Mucosa of stomach (tissue), 1 donor: ENCODE results near the gene RCBTB2.
"Not testable (repeated sequence)": the region's sequence is repeated elsewhere in the genome, so short reads cannot be mapped to it uniquely, and the experiment has no call there.

Experiments
- H3K27me3 ChIP-seq: one replicate; pipeline ENCODE4 v1.7.0; 2013; ENCODE audit warnings: mild to moderate bottlenecking, low read length; ENCODE audit not compliant: control insufficient read depth, insufficient read depth
- H3K36me3 ChIP-seq: one replicate; pipeline ENCODE4 v1.7.0; 2013; ENCODE audit warnings: low read length; ENCODE audit not compliant: control insufficient read depth, insufficient read depth
- H3K4me1 ChIP-seq: one replicate; pipeline ENCODE4 v1.7.0; 2013; ENCODE audit warnings: mild to moderate bottlenecking, low read length; ENCODE audit not compliant: control insufficient read depth, insufficient read depth
- H3K4me3 ChIP-seq: one replicate; pipeline ENCODE4 v1.7.0; 2013; ENCODE audit warnings: low read length
- H3K9ac ChIP-seq: one replicate; pipeline ENCODE4 v1.7.0; 2013; ENCODE audit warnings: mild to moderate bottlenecking, low read length, moderate library complexity
- H3K9me3 ChIP-seq: one replicate; pipeline ENCODE4 v1.7.0; 2013; ENCODE audit warnings: mild to moderate bottlenecking, low read length, moderate library complexity; ENCODE audit not compliant: control insufficient read depth
- donor health status: Pancreatic carcinoma.

The RCBTB2 gene

DNA sequence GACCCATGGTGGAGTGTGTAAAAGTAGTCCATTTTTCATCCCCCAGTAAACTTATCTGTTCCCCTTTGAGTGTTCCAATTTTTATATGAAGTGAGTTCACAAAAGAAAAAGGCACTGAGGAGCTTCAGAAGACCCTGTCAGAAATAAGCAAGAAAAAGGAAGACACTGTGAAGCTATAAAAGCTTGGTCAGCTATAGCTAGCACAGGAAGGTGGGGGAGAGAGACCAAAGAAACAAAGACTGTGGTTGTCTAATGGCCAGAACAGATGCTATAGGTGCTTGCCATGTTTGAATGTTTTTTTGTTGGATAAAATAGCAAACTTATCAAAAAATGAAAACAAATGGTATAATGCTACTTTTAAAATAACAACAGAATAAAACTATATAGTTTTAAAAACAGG is 46.5 kb downstream of the RCBTB2 start:
- Histone ChIP-seq H3K4me3 (no peak overlapping the region), H3K9ac (no peak overlapping the region), H3K4me1 (peaks cover 12% of the 10 kb centered on the region), H3K9me3 (no peaks in the 10 kb centered on the region), H3K36me3 (no peaks in the 10 kb centered on the region), H3K27me3 (no peaks in the 10 kb centered on the region)

DNA sequence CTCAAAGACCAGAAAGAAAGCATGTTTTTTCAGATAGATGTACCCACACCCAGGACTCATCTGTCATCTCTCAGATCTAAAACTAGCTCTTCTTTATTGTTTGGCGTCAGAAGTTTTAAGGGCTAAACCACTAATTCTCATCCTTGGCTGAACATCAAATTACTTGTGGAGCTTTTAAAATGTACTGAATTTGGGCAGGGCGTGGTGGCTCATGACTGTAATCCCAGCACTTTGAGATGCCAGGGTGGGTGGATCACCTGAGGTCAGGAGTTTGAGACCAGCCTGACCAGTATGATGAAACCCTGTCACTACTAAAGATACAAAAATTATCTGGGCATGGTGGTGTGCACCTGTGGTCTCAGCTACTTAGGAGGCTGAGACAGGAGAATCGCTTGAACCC is 47.4 kb downstream of the RCBTB2 start:
- Histone ChIP-seq H3K4me1 (peaks cover 12% of the 10 kb centered on the region), H3K4me3 (no peak overlapping the region), H3K36me3 (no peaks in the 10 kb centered on the region), H3K9me3 (no peaks in the 10 kb centered on the region), H3K27me3 (no peaks in the 10 kb centered on the region), H3K9ac (no peak overlapping the region)

DNA sequence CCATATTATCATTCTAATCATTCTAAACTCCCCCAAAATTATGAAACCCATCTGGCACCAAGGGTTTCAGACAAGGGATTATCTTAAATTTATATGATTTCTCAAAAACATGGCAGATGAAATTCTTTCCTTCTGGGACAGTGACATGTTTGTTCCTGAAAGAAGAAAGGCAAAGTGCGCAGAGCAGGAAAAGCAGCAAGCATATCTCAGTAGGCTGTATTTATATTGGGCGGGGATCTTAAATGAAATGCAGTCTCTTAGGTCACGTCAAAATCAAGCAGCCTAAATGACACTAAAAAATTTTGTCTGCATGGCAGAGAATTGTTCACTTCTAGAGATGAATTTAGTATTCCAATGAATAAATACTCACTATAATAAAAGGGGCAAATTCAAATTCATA is 49.3 kb downstream of the RCBTB2 start:
- peaks cover 12% of the 10 kb centered on the region for H3K4me1 ChIP-seq
- H3K4me3 ChIP-seq, result no peak overlapping the region
- H3K36me3 ChIP-seq, result no peaks in the 10 kb centered on the region
- no peaks in the 10 kb centered on the region for H3K9me3 ChIP-seq
- no peaks in the 10 kb centered on the region for H3K27me3 ChIP-seq
- no peak overlapping the region for H3K9ac ChIP-seq

DNA sequence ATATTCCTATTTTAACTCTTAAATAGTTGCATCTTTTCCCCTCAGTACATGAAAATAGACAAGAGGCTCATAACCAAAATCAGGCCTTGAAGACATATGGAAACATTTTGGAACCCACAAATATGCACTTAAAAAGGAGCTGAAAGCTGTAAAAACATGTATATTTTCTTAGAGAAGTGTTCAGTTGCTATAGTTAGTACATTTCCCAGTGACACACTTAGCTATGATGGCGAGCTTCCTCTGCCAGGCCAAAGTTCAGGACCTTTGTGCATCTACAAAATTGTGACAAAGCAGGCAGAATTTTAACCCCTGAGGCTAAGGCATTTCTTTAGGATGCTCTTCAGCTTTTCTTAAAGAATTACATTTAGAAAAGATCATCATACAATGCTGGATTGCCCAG is 54.5 kb downstream of the RCBTB2 start:
- no peak overlapping the region for H3K9ac ChIP-seq
- no peaks in the 10 kb centered on the region for H3K9me3 ChIP-seq
- peaks cover 11% of the 10 kb centered on the region for H3K4me1 ChIP-seq
- no peaks in the 10 kb centered on the region for H3K27me3 ChIP-seq
- no peaks in the 10 kb centered on the region for H3K36me3 ChIP-seq
- H3K4me3 ChIP-seq, result no peak overlapping the region

- H3K9ac ChIP-seq, result no peak overlapping the region
- H3K36me3 ChIP-seq, result no peaks in the 10 kb centered on the region
- no peaks in the 10 kb centered on the region for H3K27me3 ChIP-seq
- H3K4me1 ChIP-seq, result peaks cover under 1% of the 10 kb centered on the region
- no peaks in the 10 kb centered on the region for H3K9me3 ChIP-seq
- no peak overlapping the region for H3K4me3 ChIP-seq
These were observed 55.6 kb downstream of the RCBTB2 start for GRCh38 chr13:48477191-48477855.

- H3K9me3 ChIP-seq, result no peaks in the 10 kb centered on the region
- H3K36me3 ChIP-seq, result no peaks in the 10 kb centered on the region
- H3K27me3 ChIP-seq, result no peaks in the 10 kb centered on the region
- H3K9ac ChIP-seq, result no peak overlapping the region
- H3K4me1 ChIP-seq, result no peaks in the 10 kb centered on the region
- H3K4me3 ChIP-seq, result no peak overlapping the region
These were observed 56.2 kb downstream of the RCBTB2 start for GRCh38 chr13:48476686-48477085.

- no peak overlapping the region for H3K4me3 ChIP-seq
- no peaks in the 10 kb centered on the region for H3K27me3 ChIP-seq
- H3K36me3 ChIP-seq, result no peaks in the 10 kb centered on the region
- H3K4me1 ChIP-seq, result no peaks in the 10 kb centered on the region
- no peak overlapping the region for H3K9ac ChIP-seq
- H3K9me3 ChIP-seq, result no peaks in the 10 kb centered on the region
These were observed 56.7 kb downstream of the RCBTB2 start for GRCh38 chr13:48476215-48476614.

DNA sequence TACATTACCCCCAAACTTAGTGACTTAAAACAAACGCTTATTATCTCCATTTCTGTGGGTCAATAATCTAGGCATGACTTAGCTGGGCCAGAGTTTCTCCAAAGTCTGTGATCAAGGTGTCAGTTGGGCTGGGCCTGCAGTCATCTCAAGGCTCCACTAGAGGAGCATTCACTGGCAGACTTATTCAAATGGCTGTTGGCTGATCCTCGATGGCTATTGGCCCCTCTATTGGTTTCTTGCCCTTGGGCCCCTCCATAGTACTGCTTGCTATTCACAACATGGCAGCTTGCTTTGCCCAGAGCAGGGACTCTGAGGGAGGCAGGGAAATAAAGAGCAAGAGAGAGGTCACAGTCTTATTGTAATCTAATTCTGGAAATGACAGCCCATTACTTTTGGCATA is 57.6 kb downstream of the RCBTB2 start:
- Histone ChIP-seq H3K36me3 (no peaks in the 10 kb centered on the region), H3K4me1 (no peaks in the 10 kb centered on the region), H3K4me3 (no peak overlapping the region), H3K27me3 (no peaks in the 10 kb centered on the region), H3K9ac (no peak overlapping the region), H3K9me3 (no peaks in the 10 kb centered on the region)

- no peak overlapping the region for H3K4me3 ChIP-seq
- no peaks in the 10 kb centered on the region for H3K27me3 ChIP-seq
- no peaks in the 10 kb centered on the region for H3K36me3 ChIP-seq
- H3K4me1 ChIP-seq, result no peaks in the 10 kb centered on the region
- H3K9ac ChIP-seq, result no peak overlapping the region
- H3K9me3 ChIP-seq, result no peaks in the 10 kb centered on the region
These were observed 75.2 kb downstream of the RCBTB2 start for GRCh38 chr13:48457578-48458242.

- Histone ChIP-seq H3K9me3 (no peaks in the 10 kb centered on the region), H3K27me3 (no peaks in the 10 kb centered on the region), H3K36me3 (no peaks in the 10 kb centered on the region), H3K4me3 (no peak overlapping the region), H3K9ac (no peak overlapping the region), H3K4me1 (no peaks in the 10 kb centered on the region)
These were observed 76.3 kb downstream of the RCBTB2 start for GRCh38 chr13:48456546-48456945.

DNA sequence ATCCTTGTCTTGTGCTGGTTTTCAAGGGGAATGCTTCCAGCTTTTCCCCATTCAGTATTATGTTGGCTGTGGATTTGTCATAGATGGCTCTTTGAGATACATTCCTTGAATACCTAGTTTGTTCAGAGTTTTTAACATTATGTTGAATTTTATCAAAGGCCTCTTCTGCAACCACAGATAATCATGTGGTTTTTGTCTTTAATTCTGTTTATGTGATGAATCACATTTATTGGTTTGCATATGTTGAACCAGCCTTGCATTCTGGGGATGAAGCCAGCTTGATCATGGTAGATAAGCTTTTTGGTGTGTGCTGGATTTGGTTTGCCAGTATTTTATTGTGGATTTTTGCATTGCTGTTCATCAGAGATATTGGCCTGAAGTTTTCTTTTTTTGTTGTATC is 81.7 kb downstream of the RCBTB2 start:
- H3K4me1 ChIP-seq, H3K27me3 ChIP-seq, H3K36me3 ChIP-seq, H3K9me3 ChIP-seq, H3K4me3 ChIP-seq, H3K9ac ChIP-seq: not testable (repeated sequence)

DNA sequence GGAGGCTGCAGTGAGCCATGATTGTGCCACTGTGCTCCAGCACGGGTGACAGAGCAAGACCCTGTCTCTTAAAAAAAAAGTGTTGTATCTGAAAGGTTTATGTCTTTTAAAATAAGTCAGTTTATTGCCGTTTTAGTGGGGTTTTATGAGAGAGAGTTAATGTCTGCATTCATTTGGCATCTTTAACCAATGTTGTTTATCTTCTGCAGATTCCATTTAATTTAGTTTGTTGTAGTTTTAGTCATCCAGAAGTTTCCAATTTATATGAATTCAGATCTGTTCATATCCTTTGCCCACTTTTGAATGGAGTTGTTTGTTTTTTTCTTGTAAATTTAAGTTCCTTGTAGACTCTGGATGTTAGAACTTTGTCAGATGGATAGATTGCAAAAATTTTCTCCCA is 83.2 kb downstream of the RCBTB2 start:
- H3K4me3 ChIP-seq, result no peak overlapping the region
- no peak overlapping the region for H3K9ac ChIP-seq
- no peaks in the 10 kb centered on the region for H3K27me3 ChIP-seq
- H3K4me1 ChIP-seq, result no peaks in the 10 kb centered on the region
- no peaks in the 10 kb centered on the region for H3K36me3 ChIP-seq
- H3K9me3 ChIP-seq, result no peaks in the 10 kb centered on the region
